Activated CD8-positive, alpha-beta memory T cell treated with anti-CD3 and anti-CD28 coated beads for 48 hours (primary cell): Measurements from ENCODE around the gene YY1.
"Not testable (repeated sequence)": the region's sequence is repeated elsewhere in the genome, so short reads cannot be mapped to it uniquely, and the experiment has no call there.

Experiments used
- DNase-seq, 3 experiments: peaks; one replicate each; pipeline ENCODE4 v3.0.0-alpha.2; 2020; ENCODE audit warnings: low read depth in 2 of 3, low spot score in 2 of 3

The YY1 gene

DNA sequence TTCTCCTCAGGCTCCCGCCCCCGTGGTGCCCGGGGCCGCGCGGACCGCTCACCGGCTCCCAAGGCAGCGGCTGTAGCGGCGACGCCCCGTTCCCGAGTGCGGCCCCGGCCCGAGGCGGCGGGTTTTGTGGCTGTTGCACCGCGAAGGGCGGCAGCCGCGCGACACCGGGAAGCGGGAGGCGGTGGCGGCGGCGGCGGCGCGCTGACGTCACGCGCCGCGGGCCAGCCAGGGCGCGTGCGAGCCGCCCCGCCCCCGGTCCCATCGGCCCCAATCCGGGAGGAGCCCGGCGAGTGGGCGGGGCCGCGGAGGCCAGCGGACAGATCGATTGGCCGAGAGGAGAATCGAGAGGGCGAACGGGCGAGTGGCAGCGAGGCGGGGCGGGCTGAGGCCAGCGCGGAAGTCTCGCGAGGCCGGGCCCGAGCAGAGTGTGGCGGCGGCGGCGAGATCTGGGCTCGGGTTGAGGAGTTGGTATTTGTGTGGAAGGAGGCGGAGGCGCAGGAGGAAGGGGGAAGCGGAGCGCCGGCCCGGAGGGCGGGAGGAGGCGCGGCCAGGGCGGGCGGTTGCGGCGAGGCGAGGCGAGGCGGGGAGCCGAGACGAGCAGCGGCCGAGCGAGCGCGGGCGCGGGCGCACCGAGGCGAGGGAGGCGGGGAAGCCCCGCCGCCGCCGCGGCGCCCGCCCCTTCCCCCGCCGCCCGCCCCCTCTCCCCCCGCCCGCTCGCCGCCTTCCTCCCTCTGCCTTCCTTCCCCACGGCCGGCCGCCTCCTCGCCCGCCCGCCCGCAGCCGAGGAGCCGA is at the start of gene YY1:
TSS of gene YY1 (plus strand) at position 726 of the 792 bp plus-strand sequence. CDS start 101 bp downstream, outside the sequence.
- DNase-seq = peak; percentile 97 to 99 (median 97)

DNA sequence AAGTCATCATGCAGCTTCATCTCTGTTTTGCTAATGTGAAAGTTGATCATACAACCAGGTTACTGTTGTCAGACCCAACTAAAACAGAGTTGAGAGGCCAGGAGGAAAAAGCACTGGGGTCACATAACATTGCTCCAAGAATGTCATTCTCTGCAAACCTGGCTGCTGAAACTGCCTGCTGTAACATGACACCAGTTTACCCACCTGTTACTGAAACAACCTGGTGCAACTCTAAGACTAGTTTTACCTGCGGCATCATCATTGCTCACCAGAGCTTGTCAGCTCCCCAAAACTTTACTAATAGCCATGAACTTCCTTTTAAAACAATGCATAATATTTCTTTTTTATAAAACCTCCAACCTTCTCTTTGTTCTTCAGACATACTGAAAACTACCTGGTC is 48.8 kb upstream of the YY1 start:
- no peak for DNase-seq

DNA sequence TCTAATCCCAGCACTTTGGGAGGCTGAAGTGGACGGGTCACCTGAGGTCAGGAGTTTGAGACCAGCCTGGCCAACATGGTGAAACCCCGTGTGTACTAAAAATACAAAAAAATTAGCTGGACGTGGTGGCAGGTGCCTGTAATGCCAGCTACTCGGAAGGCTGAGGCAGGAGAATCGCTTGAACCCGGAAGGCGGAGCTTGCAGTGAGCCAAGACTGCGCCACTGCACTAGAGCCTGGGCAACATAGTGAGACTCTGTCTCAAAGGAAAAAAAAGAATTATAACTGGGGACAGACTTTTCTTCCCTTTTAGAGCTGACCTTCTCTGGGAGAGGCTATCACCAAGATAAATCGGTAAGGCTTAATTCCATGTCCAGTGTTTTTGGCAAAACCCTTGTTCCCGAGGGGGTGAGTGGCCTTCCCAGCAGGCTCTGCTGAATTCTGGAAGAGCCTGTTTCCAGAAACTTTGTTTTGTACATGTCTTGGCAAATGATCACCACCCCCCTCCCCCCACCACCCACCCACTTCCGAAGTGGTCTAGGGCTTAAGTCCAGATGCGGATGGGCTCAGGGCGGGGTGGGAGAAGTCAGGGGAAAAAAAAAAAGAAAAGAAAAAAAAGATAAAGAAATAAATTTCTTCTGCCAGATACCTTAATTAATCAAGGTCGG is 47.2 kb upstream of the YY1 start:
- no peak for DNase-seq

DNA sequence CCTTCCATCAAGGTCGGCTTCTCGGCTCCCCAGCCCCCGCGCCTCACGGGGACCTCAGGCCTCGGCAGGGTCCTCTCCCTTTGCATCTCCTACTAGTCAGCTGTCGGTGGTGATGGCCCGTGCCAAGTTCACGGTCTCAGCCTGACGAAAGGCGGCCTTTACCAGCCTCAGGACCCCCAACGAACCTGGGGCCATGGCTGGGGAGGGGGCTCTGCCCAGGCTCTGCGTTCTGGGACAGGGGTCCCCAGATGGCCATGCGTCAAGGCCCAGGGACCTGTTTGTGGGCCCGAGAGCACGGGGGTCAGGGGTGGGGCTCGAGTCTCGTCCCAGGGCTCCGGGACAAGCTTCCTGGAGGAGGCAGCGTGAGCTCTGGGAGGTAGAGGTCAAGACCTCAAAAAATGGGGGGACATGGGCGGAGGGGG is 46.7 kb upstream of the YY1 start:
- DNase-seq = peak in 1 of 3 experiments; percentile 23

DNA sequence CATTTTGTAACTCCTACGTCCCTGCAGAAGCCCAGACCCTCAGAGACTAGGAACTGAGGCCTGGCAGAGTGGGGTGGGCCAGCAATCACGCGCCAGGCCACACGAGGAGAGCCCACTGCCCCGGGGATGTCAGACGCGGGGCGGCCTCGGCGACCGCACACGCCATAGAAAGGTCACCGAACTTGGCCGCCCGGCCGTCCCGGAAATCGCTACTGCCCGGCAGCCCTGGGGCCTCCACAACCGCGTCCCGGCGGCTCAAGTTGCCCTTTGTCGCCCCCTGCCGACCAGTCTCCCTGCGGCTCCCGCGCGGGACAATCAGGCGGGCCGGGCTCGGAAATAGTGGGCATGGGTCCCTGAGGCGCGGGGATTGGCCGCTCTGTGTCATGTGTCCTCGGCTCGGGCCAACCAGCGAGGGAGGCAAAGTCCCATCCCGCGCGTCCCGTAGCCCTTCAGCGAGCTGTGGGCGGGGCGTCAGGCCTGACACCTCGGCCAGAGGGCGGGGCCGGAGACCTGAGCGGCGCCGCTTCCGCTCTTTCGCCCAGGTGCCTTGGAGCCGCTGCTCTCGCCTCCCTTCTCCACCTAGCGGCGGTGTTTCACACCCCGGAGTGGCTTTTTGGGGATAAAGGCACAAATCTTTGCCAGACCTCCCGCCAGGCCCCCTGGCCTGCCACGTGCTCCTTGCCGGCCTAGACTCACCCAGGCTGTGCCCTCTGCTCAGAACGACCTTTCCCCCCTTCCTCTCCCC is 46.1 kb upstream of the YY1 start:
- DNase-seq = peak; percentile 99 to 100 (median 100)

DNA sequence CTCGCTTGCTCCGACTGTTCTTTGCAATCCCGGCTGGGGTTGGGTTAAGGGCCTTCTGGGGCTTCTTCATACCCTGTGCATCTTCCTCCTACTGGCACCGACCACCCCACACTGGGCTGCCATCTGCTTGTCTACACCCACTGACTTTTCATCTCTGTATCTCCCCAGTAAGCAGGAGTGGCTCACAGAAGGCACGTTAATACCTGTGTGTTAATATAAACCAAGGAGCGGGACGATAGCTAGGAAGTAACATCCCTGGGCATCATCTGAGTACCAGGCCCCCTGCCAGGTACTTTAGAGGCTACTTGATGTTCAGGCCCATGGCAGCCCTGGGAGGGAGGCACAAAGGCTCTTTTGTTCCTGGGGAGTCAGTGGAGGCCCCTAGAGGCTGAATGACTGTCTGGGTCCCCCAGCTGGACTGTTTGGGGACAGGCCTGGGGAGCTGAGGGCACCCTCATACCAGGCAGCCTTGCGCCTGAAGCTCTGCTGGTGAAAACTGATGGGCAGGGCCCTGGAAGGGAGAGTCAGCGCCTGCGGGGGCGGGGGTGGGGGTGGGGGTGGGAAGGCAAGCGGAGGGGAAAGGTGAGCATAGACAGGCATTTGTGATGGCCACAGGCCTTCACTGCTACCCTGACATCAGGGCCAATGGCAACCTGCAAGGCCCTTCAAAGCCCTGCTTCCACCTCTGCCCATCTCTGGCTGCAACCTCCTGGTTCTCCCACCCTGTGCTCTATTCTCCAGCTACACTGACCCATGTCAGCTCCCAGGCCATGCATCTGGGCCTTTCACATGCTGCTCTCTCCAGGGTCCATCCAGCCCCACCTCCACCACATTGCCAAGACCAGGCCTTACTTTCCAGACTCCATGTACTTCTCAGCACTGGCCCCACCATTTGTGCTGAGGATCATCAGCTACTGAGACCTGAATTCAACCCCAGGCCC is 45.3 kb upstream of the YY1 start:
- DNase-seq = no peak

DNA sequence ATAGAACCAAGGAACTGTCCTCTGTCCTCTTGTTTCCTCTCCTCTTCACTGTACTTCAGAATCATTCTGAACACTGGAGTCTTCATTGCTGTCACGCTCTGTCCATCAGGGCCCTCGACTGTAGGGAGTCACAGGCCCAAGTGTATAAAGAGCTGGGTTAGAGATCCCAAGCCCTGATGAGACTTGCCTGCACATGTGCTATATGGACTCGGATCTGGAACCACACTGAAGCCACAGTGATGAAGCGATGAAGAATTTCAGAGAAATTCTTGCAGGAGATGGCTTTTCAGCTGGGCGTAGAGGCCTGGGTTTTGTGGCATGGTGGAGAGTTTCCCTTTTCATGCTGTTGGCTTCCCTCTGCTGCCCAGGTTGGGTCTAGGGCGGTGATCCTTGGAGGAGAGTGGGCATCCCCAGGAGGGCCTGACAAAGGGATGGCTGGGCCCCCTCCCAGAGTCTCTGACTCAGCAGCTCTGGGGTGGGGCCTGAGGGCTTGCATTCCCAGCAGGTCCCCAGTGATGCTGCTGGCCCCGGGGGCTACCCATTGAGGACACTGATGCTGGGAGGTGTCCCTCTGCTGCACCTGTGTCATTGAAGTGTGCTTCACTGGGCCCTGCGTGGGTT is 39.6 kb upstream of the YY1 start:
- no peak for DNase-seq

DNA sequence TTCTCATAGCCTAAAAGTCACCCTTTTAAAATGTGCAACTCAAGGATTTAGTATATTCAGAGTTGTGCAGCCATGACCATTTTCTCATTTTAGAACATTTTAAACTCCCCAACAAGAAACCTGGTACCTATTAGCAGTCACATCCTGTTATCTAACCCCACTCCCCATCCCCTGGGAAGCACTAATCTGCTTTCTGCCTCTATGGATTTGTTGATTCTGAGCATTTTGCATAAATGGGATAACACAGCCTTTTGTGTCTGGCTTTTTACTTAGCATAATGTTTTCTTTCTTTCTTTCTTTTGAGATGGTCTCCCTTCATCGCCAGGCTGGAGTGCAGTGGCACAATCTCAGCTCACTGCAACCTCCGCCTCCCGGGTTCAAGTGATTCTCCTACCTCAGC is 38.6 kb upstream of the YY1 start:
- DNase-seq = no peak

DNA sequence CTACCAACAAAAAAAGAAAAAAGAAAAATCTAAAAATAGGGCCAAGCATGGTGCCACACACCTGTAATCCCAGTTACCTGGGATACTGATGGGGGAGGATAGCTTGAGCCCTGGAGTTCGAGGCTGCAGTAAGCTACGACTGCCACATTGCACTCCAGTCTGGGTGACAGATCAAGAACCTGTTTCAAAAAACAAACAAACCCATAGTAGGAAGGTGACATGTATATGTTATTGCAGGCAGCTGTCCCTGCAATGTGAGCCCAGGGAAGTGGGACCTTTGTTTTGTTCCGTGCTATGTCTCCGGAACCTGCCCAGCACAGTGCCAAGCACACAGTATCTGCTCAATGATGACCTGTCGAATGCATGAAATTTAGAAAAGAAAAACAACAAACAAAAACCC is 37.2 kb upstream of the YY1 start:
- DNase-seq = no peak

DNA sequence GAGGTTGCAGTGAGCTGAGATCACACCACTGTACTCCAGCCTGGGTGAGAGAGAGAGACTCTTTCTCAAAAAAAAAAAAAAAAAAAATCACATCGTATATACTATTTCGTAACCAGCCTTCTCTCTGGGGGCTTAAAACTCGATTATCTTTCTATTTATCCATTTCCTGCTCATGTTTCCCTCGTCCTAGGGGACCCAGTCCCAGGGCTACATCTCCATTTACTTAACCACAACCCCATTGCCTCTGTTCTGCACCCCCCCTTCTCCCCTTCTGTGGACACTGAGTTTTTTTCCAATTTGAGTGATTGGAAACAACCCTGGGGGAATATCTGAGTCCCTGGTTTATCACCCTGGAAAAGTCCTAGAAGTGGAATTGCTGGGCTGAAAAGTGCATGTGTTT is 36.2 kb upstream of the YY1 start:
- no peak for DNase-seq

DNA sequence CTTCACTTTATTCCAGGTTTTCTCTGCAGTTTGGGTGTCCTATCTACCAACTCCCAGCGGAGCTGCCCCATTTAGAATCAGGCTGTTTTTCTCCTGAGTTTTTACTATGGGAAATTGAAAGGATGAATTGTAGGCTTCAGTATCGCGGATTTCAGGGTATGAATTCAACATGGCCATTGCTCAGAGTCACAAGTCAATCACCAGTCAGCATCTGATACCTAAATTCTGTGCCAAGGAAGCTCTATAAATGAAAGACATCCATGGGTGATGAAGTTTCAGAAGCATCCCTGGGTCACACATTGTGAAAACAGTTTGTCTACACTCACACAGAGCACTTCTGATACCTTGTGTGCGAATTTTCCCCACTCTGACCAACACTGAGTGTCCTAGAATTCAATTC is 35.8 kb upstream of the YY1 start:
- DNase-seq = no peak

DNA sequence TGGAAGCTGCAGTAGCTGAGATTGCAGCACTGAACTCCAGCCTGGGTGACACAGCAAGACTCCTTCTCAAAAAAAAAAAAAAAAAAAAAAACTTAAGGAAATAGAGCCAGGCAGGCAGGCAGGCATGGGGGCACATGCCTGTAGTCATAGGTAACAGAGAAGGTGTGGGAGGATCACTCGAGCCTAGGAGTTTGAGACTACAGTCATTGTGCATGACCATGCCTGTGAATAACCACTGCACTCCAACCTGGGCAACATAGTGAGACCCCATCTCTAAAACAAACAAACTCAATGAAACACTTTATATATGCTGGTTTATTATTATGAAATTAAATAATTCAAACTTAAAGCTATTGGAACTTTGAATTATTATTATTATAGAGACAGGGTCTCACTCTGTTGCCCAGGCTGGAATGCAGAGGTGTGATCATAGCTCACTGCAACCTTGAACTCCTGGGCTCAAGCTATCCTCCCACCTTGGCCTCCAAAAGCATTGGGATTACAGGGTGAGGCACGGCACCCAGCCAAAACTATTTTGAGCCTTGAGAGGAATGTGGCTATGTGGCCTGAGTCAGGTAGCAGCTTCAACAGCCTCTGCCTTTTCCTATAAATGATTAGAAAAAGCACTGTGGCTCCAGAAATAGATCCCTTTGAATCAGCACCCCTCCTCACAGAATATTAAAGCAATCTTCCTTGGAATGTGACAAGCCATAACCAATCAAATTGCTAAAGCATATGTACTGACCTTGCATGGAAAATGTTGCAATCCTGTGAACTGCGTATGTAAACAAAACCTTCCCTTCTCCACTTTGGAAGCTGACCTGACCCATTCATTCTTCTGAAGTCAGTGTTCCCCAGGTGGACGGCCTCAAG is 34.7 kb upstream of the YY1 start:
- no peak for DNase-seq

DNA sequence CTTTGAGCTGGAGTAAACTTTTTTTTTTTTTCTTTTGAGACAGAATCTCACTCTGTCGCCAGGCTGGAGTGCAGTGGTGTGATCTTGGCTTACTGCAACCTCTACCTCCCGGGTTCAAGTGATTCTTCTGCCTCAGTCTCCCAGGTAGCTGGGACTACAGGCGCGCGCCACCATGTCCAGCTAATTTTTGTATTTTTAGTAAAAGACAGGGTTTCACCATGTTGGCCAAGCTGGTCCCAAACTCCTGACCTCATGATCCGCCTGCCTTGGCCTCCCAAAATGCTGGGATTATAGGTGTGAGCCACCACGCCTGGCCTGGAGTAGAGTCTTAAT is 34.1 kb upstream of the YY1 start:
- DNase-seq = not testable (repeated sequence)

DNA sequence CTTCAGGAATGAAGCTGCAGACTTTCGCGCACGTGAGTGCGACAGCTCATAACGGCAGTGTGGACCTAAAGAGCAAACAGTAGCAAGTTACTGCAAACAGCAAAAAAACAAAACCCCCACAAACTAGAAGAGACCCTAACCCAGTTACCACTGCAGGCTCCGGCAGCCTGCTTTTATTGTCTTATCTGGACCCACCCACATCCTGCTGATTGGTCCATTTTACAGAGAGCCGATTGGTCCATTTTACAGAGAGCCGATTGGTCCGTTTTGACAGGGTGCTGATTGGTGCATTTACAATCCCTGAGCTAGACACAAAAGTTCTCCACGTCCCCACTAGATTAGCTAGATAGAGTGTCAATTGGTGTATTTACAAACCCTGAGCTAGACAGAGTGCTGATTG is 31.4 kb upstream of the YY1 start:
- DNase-seq = not testable (repeated sequence)

DNA sequence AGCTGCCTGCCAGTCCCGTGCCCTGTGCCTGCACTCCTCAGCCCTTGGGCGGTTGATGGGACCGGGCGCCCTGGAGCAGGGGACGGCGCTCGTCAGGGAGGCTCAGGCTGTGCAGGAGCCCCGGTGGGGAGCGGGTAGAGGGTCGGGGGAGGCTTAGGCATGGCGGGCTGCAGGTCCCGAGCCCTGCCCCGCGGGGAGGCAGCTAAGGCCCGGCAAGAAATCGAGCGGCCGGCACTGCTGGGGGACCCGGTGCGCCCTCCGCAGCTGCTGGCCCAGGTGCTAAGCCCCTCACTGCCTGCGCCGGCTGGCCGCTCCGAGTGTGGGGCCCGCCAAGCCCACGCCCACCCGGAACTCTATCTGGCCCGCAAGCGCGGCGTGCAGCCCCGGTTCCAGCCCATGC is 30.8 kb upstream of the YY1 start:
- not testable (repeated sequence) for DNase-seq

DNA sequence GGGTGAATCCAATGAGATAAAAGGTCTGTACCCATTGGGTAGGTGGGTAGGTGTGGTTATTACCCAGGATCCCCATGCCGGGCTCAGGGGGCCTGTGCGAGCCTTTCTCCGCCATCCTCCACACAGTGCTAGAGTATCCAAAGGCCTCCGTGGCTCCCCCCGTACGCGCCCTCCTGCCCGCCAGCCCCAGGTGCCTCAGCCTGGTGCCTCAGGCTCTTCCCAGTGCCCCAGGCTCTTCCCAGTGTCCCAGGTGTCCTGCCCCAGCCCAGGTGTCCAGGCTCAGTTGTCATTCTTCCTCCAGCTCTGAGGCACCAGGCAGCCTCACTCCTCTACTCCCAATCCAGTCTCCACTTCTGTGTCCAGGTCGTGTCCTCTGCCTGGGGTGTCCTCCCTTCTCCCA is 27.6 kb upstream of the YY1 start:
- DNase-seq = no peak

DNA sequence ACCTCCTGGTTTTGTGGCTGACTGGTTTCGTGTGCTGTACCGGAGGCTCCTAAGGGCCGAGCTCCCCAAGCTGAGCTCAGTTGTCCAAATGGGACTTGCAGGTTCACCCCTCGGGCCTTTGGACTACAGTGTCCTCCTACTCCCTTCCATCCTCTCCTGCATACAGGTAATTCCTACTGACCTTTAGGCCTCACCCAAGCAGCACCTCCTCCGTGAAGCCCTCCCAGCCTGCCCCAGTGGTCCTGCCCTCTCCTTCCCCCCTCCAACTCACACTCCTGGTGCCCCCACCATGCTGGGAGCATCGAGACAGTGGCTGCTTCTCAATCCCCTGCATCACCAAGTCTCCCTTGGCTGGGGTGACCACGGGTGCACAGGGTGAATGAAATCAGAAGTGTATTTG is 27.1 kb upstream of the YY1 start:
- DNase-seq = no peak

DNA sequence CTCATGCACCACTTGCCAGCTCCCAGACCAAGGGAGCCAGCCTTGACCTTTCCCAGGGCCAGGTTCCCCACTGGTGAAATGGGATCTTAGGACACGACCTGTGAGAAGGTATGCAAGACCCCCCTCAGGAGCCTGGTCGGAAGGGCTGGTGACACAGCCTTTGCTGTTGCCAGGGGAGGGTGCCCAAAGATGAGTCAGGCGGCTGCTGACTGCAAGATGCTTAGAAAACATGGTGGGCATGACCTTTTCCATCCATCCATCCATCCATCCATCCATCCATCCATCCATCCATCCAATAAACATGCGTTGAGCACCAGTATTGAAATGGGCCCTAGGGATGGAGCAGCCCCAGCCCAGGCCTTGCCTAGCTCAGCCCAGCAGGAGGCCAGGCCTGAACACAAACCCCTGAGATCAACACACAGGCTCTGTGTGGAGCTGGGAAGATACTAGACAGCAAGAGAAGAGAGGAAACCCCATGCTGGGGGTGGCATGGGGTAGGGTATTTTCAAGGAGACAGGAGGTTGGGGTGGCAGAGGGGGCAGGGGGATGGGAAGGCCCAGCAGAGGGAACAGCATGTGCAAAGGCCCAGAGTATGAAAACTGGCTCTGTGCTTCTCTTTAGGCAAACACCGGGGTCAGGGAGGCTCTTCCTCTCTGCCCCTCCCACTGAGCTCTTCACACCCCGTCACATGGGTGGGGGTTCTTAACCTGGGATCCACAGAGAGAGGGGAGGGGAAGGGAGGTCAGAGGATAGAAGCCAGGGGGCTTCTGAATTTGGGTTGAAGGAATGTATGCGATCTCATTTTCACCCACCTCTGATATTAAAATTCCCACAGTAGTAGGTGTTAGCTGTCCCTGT is 26.2 kb upstream of the YY1 start:
- DNase-seq = no peak

DNA sequence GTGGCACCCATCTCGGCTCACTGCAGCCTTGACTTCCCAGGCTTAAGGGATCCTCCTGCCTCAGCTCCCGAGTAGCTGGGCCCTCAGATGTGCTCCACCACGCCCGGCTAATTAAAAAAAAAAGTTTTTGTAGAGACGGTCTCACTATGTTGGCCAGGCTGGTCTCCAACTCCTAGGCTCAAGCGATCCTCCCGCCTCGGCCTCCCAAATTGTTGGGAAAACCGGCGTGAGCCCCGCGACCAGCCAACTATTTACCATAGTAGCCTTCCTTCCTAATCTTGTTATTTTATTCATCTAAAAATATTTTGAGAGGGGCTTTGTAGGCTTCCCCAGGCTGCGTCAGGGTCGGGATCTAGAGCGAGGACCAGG is 25.4 kb upstream of the YY1 start:
- no peak for DNase-seq
